NCI-H748 (cell line): ENCODE data around the gene NTN3.
"Not testable (repeated sequence)": the region's sequence is repeated elsewhere in the genome, so short reads cannot be mapped to it uniquely, and the experiment has no call there.

Experiments
- DNase-seq: peaks from one replicate; lab custom pipeline; 2025; ENCODE audit not compliant: unreplicated experiment; lab: John Stamatoyannopoulos, UW

The NTN3 gene

DNA sequence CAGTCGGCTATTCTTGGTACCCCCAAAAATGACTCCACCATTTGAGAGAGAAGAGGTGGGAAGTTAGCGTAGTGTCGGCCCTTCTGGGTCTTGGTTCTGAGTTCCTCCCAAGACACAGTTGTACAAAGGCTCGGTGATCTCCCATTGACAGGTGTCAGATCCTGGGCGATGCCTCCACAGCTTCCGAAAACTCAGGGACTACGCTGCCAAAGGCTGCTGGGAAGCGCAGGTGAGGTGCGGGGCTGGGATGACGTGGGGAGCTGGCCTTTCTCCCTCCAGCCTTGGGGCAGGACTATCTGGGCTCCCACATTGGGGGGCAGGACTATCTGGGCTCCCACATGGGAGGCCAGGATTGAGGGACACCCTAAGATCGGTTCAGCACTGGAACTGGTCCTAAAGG lies 31.5 kb upstream of the NTN3 start:
- no peak for DNase-seq

DNA sequence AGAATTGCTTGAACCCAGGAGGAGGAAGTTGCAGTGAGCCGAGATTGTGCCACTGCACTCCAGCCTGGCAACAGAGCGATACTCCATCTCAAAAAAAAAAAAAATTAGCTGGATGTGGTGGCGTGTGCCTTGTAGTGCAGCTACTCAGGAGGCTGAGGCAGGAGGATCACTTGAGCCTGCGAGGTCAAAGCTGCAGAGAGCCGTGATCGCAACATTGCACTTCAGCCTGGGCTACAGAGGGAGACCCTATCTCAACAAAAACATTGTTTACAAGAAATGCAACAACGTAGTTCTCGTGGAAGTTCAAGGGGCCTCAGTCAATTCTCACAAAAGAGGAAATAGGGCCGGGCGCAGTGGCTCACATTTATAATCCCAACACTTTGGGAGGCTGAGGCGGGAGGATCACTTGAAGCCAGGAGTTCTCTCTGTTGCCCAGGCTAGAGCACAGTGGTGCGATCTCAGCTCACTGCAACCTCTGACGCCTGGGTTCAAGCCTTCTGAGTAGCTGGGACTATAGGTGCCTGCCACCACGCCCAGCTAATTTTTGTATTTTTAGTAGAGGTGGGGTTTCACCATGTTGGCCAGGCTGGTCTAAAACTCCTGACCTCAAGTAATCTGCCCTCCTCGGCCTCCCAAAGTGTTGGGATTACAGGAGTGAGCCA lies 29.8 kb upstream of the NTN3 start:
- not testable (repeated sequence) for DNase-seq

DNA sequence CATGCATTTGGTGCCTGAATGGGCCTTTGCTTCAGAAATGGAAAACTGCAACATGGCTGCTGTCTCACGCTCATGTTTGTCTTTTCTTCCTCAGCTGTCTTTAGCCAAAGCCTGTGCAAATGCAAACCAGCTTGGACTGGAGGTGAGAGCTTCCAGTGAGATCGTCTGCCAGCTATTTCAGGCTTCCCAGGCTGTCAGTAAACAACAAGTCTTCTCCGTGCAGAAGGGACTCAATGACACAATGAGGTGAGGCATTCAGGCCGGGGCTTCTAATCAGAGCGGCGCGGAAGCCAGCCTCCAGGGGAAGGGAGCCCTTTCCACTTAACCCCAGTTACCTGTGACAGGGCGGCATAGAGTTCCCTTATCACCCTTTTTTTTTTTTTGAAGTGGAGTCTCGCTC lies 27.5 kb upstream of the NTN3 start:
- no peak for DNase-seq

DNA sequence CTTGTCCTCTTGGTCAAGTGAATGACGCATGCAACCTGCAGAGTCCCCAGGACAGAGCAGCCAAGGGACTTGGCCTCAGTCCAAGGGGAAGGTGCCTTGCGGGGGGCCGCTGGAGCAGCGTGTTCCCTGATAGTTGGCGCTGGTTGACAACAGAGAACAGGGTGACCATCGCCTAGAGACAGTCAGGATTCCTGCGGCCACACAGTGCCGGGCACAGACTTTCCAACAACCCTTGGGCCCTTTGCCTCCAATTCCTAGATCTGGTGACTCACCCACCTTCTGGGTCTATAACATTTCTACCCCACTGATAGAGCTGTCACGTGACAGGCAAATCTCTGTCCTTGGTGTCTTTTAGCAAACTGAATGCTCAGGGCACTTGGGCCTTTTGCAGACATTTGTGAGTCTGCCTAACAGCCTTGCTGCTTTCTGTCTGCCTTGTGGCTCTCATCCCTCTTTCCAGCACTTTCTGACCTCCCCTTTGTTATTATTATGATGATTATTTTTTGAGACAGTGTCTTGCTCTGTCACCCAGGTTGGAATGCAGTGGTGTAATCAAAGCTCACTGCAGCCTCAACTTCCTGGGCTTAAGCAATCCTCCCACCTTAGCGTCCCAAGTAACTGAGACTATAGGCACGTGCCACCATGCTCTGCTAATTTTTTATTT lies 23.0 kb upstream of the NTN3 start:
- no peak for DNase-seq

DNA sequence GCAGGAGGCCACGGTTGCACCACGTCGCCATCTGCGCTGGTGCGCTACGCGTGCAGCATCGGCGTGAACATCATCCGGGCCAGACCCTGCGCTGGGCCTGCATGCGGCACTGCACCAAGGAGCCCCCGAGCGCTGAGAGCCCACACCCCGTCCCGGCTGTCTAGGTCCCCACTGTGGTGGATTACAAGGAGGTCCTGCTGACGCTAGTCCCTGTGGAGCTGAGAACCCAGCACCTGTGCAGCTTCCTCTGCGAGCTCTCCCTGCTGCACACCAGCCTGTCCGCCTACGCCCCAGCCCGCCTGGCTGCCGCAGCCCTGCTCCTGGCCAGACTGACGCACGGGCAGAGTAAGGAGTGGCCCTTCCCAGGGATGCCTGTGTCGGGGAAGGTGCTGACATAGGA lies 22.0 kb upstream of the NTN3 start:
- no peak for DNase-seq

DNA sequence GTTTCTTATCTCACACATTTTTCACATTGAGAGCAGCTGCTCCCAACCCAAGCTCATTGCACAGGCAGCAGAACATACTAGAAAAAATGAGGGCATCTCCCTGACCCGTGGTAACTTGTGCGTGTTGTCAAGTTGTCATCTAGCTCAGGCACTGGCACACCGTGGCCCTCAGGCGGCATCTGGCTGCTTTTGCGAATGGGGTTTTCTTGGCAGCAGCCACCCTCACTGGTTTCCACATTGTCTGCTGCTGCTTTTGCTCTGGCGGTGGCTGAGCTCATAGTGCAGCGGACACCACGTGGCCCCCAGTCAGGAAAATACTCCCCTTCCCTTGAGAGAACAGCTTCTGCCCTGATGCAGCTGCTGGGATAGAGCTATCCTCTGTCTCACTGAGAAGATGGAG lies 20.6 kb upstream of the NTN3 start:
- no peak for DNase-seq

DNA sequence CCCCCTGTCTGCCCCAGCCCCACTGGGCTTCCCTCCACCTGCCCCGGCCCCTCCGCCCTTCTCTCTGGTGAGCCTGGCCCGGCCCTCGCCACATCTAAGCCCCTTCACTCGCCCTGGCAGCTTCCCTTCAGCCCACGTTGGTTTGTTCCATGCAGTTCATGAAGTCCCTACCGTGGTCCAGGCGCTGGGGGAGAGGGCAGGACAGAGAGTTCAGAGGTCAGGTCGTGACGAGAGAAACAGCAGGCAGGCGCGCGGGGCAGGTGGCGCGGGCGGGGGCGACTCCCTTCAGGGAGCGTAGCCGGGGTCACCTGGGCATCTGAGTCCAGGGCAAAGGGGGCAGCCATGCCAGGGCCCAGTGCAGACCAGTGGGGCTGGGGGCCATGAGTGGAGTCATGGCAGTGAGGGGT lies 20.1 kb upstream of the NTN3 start:
- no peak for DNase-seq

DNA sequence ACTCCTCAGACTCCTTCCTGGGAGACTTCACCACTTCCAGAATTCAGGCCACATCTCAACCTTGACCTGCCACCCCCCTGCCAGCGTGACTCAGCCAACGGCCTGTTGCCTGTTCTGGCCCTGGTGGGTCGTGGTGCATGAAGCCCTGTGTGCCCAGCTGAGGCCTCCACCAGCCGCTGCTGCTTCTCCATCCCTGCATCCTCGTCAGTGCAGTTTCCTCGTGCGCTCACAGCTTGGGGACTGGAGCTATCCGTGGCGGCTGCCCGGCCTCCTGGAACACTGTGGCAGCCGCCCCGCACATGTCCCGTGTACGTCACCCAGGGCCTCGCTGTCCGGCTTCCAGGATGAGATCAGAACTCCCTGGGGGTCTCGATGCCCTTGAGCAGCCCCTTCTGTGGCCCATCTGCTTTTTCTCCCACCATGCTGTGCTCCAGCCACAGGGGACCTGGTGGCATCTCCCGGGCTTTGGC lies 19.2 kb upstream of the NTN3 start:
- no peak for DNase-seq

DNA sequence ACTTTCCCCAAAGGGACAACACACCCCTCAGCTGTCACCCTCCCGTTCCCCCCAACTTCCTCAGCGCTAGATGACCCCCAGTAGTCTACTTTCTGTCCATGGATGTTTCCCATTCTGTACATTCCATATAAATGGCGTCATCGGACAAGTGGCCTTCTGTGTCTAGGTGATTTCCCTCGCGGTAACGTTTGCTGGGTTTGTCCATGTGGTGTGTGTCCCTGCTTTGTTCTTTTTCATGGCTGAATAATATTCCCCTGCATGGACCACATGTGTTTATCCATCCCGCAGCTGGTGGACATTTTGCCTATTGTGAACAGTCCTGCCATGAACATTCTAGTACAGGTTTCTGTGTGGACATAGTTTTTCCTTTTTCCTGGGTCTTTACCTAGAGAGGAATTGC lies 18.4 kb upstream of the NTN3 start:
- no peak for DNase-seq

DNA sequence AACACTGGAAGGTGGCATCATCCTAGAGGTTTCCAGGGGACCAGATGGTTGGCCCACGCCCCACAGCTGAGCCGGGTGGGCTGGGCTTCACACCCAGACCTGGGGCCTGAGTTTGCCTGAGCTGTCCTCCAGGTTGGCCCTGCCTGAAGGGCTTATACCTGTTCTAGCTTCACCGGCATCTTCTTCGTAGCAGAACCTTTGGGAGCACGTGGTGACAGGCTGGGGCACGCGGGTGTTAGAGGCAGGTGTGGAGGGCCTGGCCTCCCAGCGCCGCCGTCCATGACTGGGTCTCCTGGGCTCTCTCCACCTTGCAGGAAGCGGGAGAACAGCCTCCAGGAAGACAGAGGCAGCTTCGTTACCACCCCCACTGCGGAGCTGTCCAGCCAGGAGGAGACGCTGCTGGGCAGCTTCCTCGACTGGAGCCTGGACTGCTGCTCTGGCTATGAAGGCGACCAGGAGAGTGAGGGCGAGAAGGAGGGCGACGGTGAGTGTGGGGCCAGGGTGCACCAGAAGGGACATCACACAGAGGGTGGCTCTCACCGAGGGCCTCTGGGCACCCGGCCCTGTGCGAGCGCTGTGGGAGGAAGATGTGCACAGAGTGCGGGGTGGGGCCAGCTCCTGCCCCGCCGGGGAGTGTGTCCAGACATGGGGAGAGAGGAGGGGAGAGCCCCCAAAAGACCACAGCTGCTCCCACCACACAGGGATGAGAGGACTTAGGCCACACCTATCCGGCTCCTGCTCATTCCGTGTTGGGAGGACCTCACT lies 15.8 kb upstream of the NTN3 start:
- no peak for DNase-seq

DNA sequence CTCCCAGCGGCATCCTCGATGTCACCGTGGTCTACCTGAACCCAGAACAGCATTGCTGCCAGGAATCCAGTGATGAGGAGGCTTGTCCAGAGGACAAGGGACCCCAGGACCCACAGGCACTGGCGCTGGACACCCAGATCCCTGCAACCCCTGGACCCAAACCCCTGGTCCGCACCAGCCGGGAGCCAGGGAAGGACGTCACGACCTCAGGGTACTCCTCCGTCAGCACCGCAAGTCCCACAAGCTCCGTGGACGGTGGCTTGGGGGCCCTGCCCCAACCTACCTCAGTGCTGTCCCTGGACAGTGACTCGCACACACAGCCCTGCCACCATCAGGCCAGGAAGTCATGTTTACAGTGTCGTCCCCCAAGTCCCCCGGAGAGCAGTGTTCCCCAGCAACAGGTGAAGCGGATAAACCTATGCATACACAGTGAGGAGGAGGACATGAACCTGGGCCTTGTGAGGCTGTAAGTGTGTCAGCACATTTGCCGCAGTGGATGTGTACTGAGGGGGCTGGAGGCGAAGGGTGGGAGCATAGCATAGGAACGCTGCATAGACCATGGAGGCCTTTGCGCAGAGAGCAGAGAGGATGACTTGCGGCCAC lies 14.4 kb upstream of the NTN3 start:
- no peak for DNase-seq

DNA sequence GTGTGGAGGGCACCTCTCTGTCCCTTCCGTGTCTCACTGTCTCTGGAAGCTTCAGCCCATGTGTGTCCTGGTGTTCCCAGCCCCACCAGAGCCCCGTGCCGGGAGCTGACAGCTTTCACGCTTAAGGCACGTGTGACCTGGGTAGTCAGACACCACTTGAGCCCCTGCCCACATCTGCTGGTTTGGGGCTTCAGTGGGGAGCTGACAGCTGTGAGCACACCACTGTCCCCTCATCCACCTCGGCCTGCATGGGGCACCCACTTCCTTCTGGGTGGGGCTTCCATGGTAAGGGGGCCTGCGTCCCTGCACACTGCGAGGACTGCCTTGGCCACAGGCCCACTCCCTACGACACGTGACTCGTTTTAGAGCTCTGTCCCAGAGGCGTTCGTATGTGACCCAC lies 13.8 kb upstream of the NTN3 start:
- DNase-seq, result no peak

DNA sequence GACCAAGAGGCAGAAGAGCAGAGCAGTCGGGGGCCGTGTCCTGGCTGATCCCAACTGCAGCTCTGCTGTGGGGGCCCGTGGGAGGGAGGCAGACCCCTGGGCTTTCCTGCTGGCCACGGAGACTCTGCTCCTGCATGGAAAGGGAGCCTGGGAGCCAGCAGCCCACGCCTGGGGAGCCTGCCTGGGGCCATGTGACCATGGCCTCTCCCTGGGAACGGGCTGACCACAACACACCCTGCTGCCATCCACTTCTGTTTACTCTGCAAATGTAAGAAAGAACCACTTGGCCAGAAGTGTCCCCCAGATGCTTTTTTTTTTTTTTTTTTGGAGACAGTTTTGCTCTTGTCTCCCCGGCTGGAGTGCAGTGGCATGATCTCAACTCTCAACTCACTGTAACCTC lies 13.2 kb upstream of the NTN3 start:
- no peak for DNase-seq

DNA sequence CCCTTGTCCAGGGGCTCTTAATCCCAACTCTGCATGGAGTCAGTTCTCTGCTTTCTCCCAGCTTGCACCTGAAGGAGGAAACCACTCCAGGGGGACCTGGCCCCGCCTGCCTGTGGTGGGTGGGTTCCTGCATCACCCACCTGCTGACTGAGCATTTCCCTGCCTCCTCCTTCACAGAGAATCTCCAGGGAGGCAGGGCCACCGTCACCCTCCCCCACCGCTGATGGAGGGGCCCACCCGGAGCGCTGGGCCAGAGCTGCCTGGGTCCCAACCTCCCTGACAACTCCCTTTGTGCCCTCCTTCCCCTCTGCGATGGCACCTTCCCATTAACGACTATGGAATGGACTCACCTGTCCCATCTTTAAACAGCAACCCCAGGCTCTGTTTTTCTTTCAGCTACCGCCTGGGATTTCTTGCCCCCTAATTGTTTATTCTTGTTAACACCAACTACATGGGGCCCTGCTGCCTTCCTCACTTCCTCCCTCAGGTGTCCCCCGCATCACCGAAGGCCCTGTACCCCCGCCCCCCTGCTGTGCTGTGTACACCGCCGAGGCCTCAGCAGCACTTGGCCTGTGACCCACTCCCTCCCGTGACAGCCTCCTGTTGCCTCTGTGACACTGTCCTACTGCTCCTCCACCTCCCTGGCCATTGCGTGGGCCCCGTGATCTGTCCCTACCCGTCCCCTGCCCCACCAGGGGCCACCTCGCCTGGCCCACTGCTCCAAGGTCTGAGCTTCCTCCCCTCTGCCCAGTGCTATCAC lies 12.0 kb upstream of the NTN3 start:
- DNase-seq, result no peak

DNA sequence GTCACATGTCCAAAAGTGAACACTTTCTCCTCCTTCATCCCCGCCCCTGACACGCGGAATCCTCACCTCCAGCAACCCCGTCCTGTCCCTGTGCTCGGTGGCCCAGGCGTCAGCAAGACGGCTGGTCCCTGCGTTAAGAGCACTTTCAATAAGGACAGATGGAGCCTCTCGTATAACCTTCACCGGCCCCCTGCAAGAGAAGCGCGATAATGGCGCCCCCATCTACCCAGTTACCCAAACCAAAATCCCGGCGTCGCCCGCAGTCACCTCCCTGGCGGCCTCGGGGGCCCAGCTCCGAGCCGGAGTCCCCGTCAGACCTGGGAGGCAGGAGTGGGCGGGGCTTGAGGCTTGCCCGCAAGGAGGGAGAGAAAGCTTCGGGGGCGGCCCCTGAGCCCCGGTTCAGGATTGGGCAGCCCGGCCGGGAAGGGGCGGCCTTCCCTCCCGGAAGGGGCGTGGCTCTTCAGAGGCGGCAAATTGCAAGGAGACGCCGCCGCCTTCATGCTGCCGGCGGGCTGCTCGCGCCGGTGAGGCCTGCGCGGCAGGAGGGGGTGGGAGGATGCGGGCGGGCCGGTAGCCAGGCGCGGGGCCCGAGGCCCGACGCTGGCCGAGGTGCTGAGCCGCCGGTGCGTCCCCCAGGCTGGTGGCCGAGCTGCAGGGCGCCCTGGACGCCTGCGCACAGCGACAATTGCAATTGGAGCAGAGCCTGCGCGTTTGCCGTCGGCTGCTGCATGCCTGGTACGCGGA lies 11.3 kb upstream of the NTN3 start, which contains the start of gene TEDC2:
TEDC2 (plus strand) TSS at position 463 of the 744 bp plus-strand sequence; CDS start at position 499, 36 bp downstream.
- DNase-seq, result peak; percentile 94

DNA sequence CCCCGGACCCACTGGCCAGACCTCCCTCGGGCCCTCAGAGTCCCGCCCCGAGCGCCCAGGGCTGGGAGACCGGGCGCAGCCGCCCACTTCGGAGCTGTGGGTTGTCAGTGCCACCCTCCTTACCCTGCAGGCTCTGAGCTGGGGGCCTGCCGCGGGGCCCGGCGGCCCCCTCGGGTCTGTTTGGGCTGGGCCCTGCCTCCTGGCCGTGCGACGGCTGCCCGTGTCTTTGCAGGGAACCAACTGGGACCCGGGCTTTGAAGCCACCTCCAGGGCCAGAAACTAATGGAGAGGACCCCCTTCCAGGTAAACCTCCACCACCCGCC lies 10.7 kb upstream of the NTN3 start:
- no peak for DNase-seq

DNA sequence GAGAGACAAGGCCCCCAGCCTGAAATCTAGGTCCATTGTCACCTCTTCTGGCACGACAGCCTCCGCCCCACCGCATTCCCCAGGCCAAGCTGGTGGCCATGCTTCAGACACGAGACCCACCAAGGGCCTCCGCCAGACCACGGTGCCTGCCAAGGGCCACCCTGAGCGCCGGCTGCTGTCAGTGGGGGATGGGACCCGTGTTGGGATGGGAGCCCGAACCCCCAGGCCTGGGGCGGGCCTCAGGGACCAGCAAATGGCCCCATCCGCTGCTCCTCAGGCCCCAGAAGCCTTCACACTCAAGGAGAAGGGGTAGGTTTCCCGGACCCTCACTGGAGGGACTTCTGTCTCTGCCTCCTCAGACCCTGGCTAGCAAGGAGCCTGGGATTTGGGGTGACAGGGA lies 10.2 kb upstream of the NTN3 start:
- no peak for DNase-seq

DNA sequence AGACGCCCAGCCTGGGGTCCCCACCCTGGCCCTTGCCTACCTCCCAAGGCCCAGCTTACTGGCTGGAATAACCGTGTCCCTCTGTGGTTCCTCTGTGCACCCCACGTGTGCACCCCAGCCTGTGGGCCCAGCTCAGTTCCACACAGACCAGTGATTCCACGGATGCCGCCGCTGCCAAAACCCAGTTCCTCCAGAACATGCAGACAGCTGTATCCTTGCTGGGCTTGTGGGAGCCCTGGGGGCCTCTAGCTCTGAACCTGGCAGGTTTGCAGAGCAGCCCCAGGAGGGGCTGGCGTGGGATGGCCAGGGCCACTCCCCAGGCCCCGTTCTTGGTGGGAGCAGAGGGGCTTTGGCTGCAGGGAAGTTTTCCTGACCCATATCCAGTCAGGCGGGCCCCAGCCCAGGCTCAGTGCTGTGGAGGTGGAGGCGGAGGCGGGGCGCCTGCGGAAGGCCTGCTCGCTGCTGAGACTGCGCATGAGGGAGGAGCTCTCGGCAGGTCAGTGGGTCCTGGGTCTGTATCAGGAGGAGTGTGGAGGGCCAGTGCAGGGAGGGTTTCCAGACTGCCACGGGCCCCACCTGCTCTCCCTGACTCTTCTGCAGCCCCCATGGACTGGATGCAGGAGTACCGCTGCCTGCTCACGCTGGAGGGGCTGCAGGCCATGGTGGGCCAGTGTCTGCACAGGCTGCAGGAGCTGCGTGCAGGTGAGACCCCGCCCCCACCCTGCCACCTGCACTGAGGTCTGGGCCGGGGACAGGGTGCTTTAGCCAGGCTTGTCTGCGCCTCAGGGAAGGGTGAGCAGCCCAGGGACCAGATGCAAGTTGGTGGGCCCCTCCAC lies 8.8 kb upstream of the NTN3 start:
- no peak for DNase-seq

DNA sequence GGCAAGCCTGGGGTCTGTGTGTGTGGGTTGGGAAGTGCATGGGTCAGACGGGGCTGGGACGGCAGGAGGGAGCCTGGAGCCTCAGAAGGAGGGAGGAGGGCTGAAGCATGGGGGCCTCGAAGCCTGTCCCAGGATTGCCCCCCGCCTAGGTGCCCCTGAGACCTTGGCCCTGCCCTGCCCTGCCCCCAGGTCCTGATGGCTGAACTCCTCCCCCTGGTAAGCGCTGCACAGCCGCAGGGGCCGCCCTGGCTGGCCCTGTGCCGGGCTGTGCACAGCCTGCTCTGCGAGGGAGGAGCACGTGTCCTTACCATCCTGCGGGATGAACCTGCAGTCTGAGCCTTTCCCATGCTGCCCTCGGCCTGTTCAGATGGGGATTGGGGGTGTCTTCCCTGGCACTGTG lies 6.8 kb upstream of the NTN3 start:
- DNase-seq, result no peak
